H9 (cell line): ENCODE results near the gene FRY. TPM values are rescaled to one million over a fixed set of nuclear protein-coding genes. Genes with fewer than 3 reads are reported as not detected.

Experiments
- DNase-seq: peaks from one replicate; pipeline ENCODE4 v3.0.0-alpha.2; 2017
- H2AFZ ChIP-seq: one replicate; pipeline ENCODE4 v1.6.1; 2013; ENCODE audit warnings: mild to moderate bottlenecking, low read length, control low read depth, moderate library complexity
- H2AK5ac ChIP-seq: 2 replicates; pipeline ENCODE4 v1.6.1; 2013; ENCODE audit warnings: low read length, control low read depth, mixed read lengths; ENCODE audit not compliant: insufficient read length
- H2BK120ac ChIP-seq: one replicate; pipeline ENCODE4 v1.6.1; 2013; ENCODE audit warnings: low read depth, mild to moderate bottlenecking, low read length, control low read depth, inconsistent platforms; ENCODE audit not compliant: poor library complexity, severe bottlenecking
- H2BK12ac ChIP-seq: 2 replicates; pipeline ENCODE4 v1.6.1; 2013; ENCODE audit warnings: low read length, control low read depth, mixed read lengths, low read depth; ENCODE audit not compliant: insufficient read length
- H2BK15ac ChIP-seq: 2 replicates; pipeline ENCODE4 v1.6.1; 2013; ENCODE audit warnings: low read depth, low read length, control low read depth
- H2BK20ac ChIP-seq: one replicate; pipeline ENCODE4 v1.6.1; 2013; ENCODE audit warnings: low read depth, mild to moderate bottlenecking, low read length, control low read depth, inconsistent platforms; ENCODE audit not compliant: poor library complexity, severe bottlenecking
- H2BK5ac ChIP-seq: 2 replicates; pipeline ENCODE4 v1.6.1; 2013; ENCODE audit warnings: low read length, control low read depth, mixed read lengths; ENCODE audit not compliant: insufficient read length
- H3K14ac ChIP-seq: 2 replicates; pipeline ENCODE4 v1.6.1; 2013; ENCODE audit warnings: low read length, control low read depth; ENCODE audit not compliant: insufficient read depth
- H3K18ac ChIP-seq: 2 replicates; pipeline ENCODE4 v1.6.1; 2013; ENCODE audit warnings: low read depth, mild to moderate bottlenecking, mixed read lengths, low read length, control low read depth; ENCODE audit not compliant: insufficient read length
- H3K23ac ChIP-seq: 2 replicates; pipeline ENCODE4 v1.6.1; 2013; ENCODE audit warnings: low read length, control low read depth, mixed read lengths, low read depth; ENCODE audit not compliant: insufficient read length
- H3K23me2 ChIP-seq: 2 replicates; pipeline ENCODE4 v1.6.1; 2013; ENCODE audit warnings: low read depth, mild to moderate bottlenecking, mixed read lengths, low read length, control low read depth; ENCODE audit not compliant: insufficient read length, poor library complexity, severe bottlenecking
- H3K27ac ChIP-seq: 2 replicates; pipeline ENCODE4 v1.5.1; 2013; ENCODE audit warnings: low read length, control low read depth, mixed read lengths, low read depth; ENCODE audit not compliant: insufficient read length
- H3K27me3 ChIP-seq: 2 replicates; pipeline ENCODE4 v1.6.1; 2013; ENCODE audit warnings: low read length, control low read depth, inconsistent platforms; ENCODE audit not compliant: insufficient read depth
- H3K4ac ChIP-seq: 2 replicates; pipeline ENCODE4 v1.6.1; 2013; ENCODE audit warnings: low read depth, mild to moderate bottlenecking, control low read depth, inconsistent platforms, low read length, moderate library complexity
- H3K4me1 ChIP-seq: 2 replicates; pipeline ENCODE4 v1.6.1; 2013; ENCODE audit warnings: low read length, control low read depth, inconsistent platforms; ENCODE audit not compliant: insufficient read depth
- H3K4me2 ChIP-seq: 2 replicates; pipeline ENCODE4 v1.6.1; 2013; ENCODE audit warnings: low read length, control low read depth, mixed read lengths; ENCODE audit not compliant: insufficient read length, insufficient read depth
- H3K56ac ChIP-seq: 2 replicates; pipeline ENCODE4 v1.6.1; 2013; ENCODE audit warnings: low read depth, mild to moderate bottlenecking, mixed read lengths, low read length, control low read depth; ENCODE audit not compliant: insufficient read length
- H3K79me1 ChIP-seq: 2 replicates; pipeline ENCODE4 v1.6.1; 2013; ENCODE audit warnings: low read depth, mild to moderate bottlenecking, moderate library complexity, low read length, control low read depth, inconsistent platforms; ENCODE audit not compliant: insufficient read depth, poor library complexity, severe bottlenecking
- H3K79me2 ChIP-seq: 2 replicates; pipeline ENCODE4 v1.6.1; 2013; ENCODE audit warnings: low read length, control low read depth, inconsistent platforms; ENCODE audit not compliant: insufficient read depth
- H3K9ac ChIP-seq: 2 replicates; pipeline ENCODE4 v1.6.1; 2013; ENCODE audit warnings: low read length, control low read depth, mixed read lengths; ENCODE audit not compliant: insufficient read length; ENCODE audit errors: extremely low read depth
- H3K9me3 ChIP-seq: one replicate; pipeline ENCODE4 v1.6.1; 2013; ENCODE audit warnings: low read depth, low read length, inconsistent platforms; ENCODE audit not compliant: control insufficient read depth
- H3T11ph ChIP-seq: one replicate; pipeline ENCODE4 v1.6.1; 2013; ENCODE audit warnings: mild to moderate bottlenecking, low read length, control low read depth, inconsistent platforms
- H4K20me1 ChIP-seq: one replicate; pipeline ENCODE4 v1.6.1; 2013; ENCODE audit not compliant: control insufficient read depth, insufficient read length, insufficient read depth
- H4K5ac ChIP-seq: 2 replicates; pipeline ENCODE4 v1.6.1; 2013; ENCODE audit warnings: low read depth, mild to moderate bottlenecking, mixed read lengths, low read length, control low read depth; ENCODE audit not compliant: insufficient read length
- H4K8ac ChIP-seq: replicated peaks from 2 replicates; pipeline ENCODE4 v1.6.1; 2013; ENCODE audit warnings: low read length, control low read depth, mixed read lengths, low read depth; ENCODE audit not compliant: insufficient read length
- H4K91ac ChIP-seq: 2 replicates; pipeline ENCODE4 v1.6.1; 2013; ENCODE audit warnings: low read depth, mild to moderate bottlenecking, moderate library complexity, mixed read lengths, low read length, control low read depth; ENCODE audit not compliant: insufficient read length
- H3K27ac Mint-ChIP-seq, 3 experiments: 2 replicates in 2 of 3; 3 replicates in 1 of 3; pipeline ENCODE4 v1.8.0; 2020 to 2021; ENCODE audit warnings: mixed read lengths in 3 of 3, mild to moderate bottlenecking in 1 of 3, moderate library complexity in 1 of 3
- H3K27me3 Mint-ChIP-seq: 2 replicates; pipeline ENCODE4 v1.8.0; 2021; ENCODE audit warnings: low read depth, mild to moderate bottlenecking, moderate library complexity, mixed read lengths
- H3K36me3 Mint-ChIP-seq, 3 experiments: 2 replicates in 2 of 3; 3 replicates in 1 of 3; pipeline ENCODE4 v1.8.0; 2020 to 2021; ENCODE audit warnings: low read depth in 3 of 3, mixed read lengths in 3 of 3; ENCODE audit not compliant: insufficient read depth in 1 of 3
- H3K4me1 Mint-ChIP-seq, 2 experiments: 2 replicates each; pipeline ENCODE4 v1.8.0; 2020; ENCODE audit warnings: mixed read lengths in 2 of 2
- H3K4me3 Mint-ChIP-seq, 2 experiments: 2 replicates in 1 of 2; 3 replicates in 1 of 2; pipeline ENCODE4 v1.8.0; 2020 to 2021; ENCODE audit warnings: mild to moderate bottlenecking in 2 of 2, mixed read lengths in 2 of 2, moderate library complexity in 1 of 2
- H3K9me3 Mint-ChIP-seq, 2 experiments: 2 replicates in 1 of 2; 3 replicates in 1 of 2; pipeline ENCODE4 v1.8.0; 2020; ENCODE audit warnings: mild to moderate bottlenecking in 2 of 2, mixed read lengths in 2 of 2, moderate library complexity in 1 of 2
- WGBS: extraction: QIAGEN DNeasy Blood & Tissue Kit; methylation state at CpG from one replicate; pipeline ENCODE4 v1.1.7; 2013; ENCODE audit warnings: missing lambda C conversion rate, low lambda C conversion rate, mixed read lengths; ENCODE audit not compliant: insufficient read length; ENCODE audit errors: extremely low coverage; 5-methylcytosine and 5-hydroxymethylcytosine counted together
- total RNA-seq: library from RNA; stranded (reverse); gene quantifications from 2 replicates; pipeline ENCODE4 v1.2.1, GENCODE V29; 2021
- TF ChIP-seq, protein P1 (sequence below): fragments of 200-600 bp; sonication (generic); conservative IDR thresholded peaks from 3 replicates; pipeline ENCODE4 v1.8.0; 2021; ENCODE audit warnings: antibody characterized with exemption, mild to moderate bottlenecking

The FRY gene
- total RNA-seq, 1 experiment from 2014 or later = 5.2 TPM

DNA sequence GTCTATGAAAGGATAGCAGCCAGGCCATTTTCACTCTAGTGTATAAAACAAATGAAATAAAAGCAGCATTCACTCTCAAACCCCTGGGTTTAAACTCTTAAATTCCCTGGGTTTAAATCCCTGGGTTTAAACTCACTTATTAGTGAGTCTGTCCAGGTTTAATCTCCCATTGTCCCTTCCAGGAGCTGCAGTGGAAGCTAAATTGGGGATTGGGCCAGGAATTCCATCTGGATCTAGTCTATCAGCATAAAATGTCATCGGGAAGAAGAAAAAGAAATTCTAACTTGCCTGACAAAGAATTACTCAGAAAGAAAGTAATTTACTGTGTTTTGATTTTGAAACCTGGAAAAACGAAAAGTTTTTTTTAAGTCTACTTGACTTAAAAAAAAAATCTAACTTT, 54.8 kb downstream of the FRY start:
- Histone ChIP-seq H3K9me3 (no peaks in the 10 kb centered on the region), H3K23ac (no peak overlapping the region), H4K8ac (no peak overlapping the region), H2BK12ac (no peak overlapping the region), H2BK120ac (no peak overlapping the region), H2AFZ (no peak overlapping the region), H3K79me1 (no peaks in the 10 kb centered on the region), H2BK5ac (no peak overlapping the region), H3T11ph (no peak overlapping the region), H3K4me2 (no peak overlapping the region), H4K5ac (no peak overlapping the region), H3K27ac (no peak overlapping the region), H3K56ac (no peak overlapping the region), H3K27me3 (no peaks in the 10 kb centered on the region), H3K18ac (no peak overlapping the region), H3K9ac (no peak overlapping the region), H4K20me1 (no peaks in the 10 kb centered on the region), H3K4me1 (no peaks in the 10 kb centered on the region), H2BK20ac (no peak overlapping the region), H3K23me2 (no peaks in the 10 kb centered on the region), H3K4ac (no peak overlapping the region), H4K91ac (no peak overlapping the region), H3K79me2 (no peaks in the 10 kb centered on the region), H2BK15ac (no peak overlapping the region), H3K14ac (no peak overlapping the region), H2AK5ac (no peak overlapping the region)
- H3K4me1 Mint-ChIP-seq = peaks cover 5 to 15% of the 10 kb centered on the region in 2 experiments; a peak in 3 of 4 replicates
- TF ChIP-seq, protein P1, sequence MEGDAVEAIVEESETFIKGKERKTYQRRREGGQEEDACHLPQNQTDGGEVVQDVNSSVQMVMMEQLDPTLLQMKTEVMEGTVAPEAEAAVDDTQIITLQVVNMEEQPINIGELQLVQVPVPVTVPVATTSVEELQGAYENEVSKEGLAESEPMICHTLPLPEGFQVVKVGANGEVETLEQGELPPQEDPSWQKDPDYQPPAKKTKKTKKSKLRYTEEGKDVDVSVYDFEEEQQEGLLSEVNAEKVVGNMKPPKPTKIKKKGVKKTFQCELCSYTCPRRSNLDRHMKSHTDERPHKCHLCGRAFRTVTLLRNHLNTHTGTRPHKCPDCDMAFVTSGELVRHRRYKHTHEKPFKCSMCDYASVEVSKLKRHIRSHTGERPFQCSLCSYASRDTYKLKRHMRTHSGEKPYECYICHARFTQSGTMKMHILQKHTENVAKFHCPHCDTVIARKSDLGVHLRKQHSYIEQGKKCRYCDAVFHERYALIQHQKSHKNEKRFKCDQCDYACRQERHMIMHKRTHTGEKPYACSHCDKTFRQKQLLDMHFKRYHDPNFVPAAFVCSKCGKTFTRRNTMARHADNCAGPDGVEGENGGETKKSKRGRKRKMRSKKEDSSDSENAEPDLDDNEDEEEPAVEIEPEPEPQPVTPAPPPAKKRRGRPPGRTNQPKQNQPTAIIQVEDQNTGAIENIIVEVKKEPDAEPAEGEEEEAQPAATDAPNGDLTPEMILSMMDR = no peak
- no peak overlapping the region for H3K4me3 Mint-ChIP-seq
- H3K27ac Mint-ChIP-seq = no peak overlapping the region
- no peaks in the 10 kb centered on the region; a peak in 1 of 5 replicates for H3K9me3 Mint-ChIP-seq
- H3K36me3 Mint-ChIP-seq = peaks cover 0 to 5% (median 0%) of the 10 kb centered on the region in 3 experiments; a peak in 2 of 7 replicates
- WGBS = no CpG with 5 or more reads among the region's 2 CpGs
- no peaks in the 10 kb centered on the region for H3K27me3 Mint-ChIP-seq
- no peak for DNase-seq
